Mesenchymal stem cell (in vitro differentiated cells and primary cell): Measurements from ENCODE around the gene CTSH.

Experiments used
- DNase-seq: peaks from one replicate; pipeline ENCODE4 v3.0.0-alpha.2; 2013
- H2AFZ ChIP-seq: one replicate; pipeline ENCODE4 v1.6.1; 2013; ENCODE audit warnings: low read depth, mild to moderate bottlenecking, control low read depth, inconsistent platforms, low read length, moderate library complexity
- H2AK5ac ChIP-seq: 2 replicates; pipeline ENCODE4 v1.6.1; 2013; ENCODE audit warnings: low read length, moderate library complexity, mild to moderate bottlenecking, inconsistent platforms; ENCODE audit not compliant: severe bottlenecking
- H2BK120ac ChIP-seq: one replicate; pipeline ENCODE4 v1.6.1; 2013; ENCODE audit warnings: low read depth, mild to moderate bottlenecking, inconsistent platforms, low read length, moderate library complexity
- H2BK12ac ChIP-seq, 2 experiments: one replicate each; pipeline ENCODE4 v1.6.1; 2013; ENCODE audit warnings: inconsistent platforms in 2 of 2, low read length in 2 of 2, mild to moderate bottlenecking in 2 of 2, moderate library complexity in 2 of 2, control low read depth in 1 of 2
- H2BK15ac ChIP-seq: one replicate; pipeline ENCODE4 v1.6.1; 2013; ENCODE audit warnings: mild to moderate bottlenecking, low read depth, inconsistent platforms; ENCODE audit not compliant: poor library complexity, severe bottlenecking
- H2BK5ac ChIP-seq: 2 replicates; pipeline ENCODE4 v1.6.1; 2013; ENCODE audit warnings: low read depth, mild to moderate bottlenecking, low read length, control low read depth, inconsistent platforms; ENCODE audit not compliant: poor library complexity, severe bottlenecking
- H3K14ac ChIP-seq, 2 experiments: one replicate each; pipeline ENCODE4 v1.6.1; 2013; ENCODE audit warnings: inconsistent platforms in 2 of 2, low read length in 2 of 2, control low read depth in 1 of 2, mild to moderate bottlenecking in 1 of 2, moderate library complexity in 1 of 2
- H3K18ac ChIP-seq, 2 experiments: one replicate each; pipeline ENCODE4 v1.6.1; 2013; ENCODE audit warnings: inconsistent platforms in 2 of 2, low read length in 2 of 2, control low read depth in 1 of 2, low read depth in 1 of 2, mild to moderate bottlenecking in 1 of 2
- H3K23ac ChIP-seq, 2 experiments: one replicate each; pipeline ENCODE4 v1.6.1; 2013; ENCODE audit warnings: inconsistent platforms in 2 of 2, low read length in 2 of 2, mild to moderate bottlenecking in 2 of 2, moderate library complexity in 2 of 2, control low read depth in 1 of 2
- H3K27ac ChIP-seq: 2 replicates; pipeline ENCODE4 v1.5.1; 2013; ENCODE audit warnings: mild to moderate bottlenecking, moderate library complexity, low read length, control low read depth, inconsistent platforms; ENCODE audit not compliant: poor library complexity, severe bottlenecking
- H3K27me3 ChIP-seq, 2 experiments: 2 replicates each; pipeline versions ENCODE4 v1.6.1 to v1.7.0; 2013; ENCODE audit warnings: low read length in 2 of 2, mild to moderate bottlenecking in 2 of 2, moderate library complexity in 2 of 2, control low read depth in 1 of 2, inconsistent platforms in 1 of 2; ENCODE audit not compliant: control insufficient read depth in 1 of 2, insufficient read depth in 1 of 2
- H3K36me3 ChIP-seq, 2 experiments: 2 replicates each; pipeline versions ENCODE4 v1.6.1 to v1.7.0; 2013; ENCODE audit warnings: low read length in 2 of 2, control low read depth in 1 of 2, inconsistent platforms in 1 of 2, low read depth in 1 of 2, mild to moderate bottlenecking in 1 of 2; ENCODE audit not compliant: insufficient read depth in 2 of 2, control insufficient read depth in 1 of 2
- H3K4ac ChIP-seq, 2 experiments: one replicate each; pipeline ENCODE4 v1.6.1; 2013; ENCODE audit warnings: inconsistent platforms in 2 of 2, low read length in 2 of 2, mild to moderate bottlenecking in 2 of 2, moderate library complexity in 2 of 2, control low read depth in 1 of 2, low read depth in 1 of 2
- H3K4me1 ChIP-seq: 2 replicates; pipeline ENCODE4 v1.6.1; 2013; ENCODE audit warnings: low read depth, low read length, control low read depth; ENCODE audit not compliant: control insufficient read depth, insufficient read depth
- H3K4me2 ChIP-seq: 2 replicates; pipeline ENCODE4 v1.6.1; 2013; ENCODE audit warnings: low read length, mild to moderate bottlenecking, inconsistent platforms; ENCODE audit not compliant: poor library complexity, severe bottlenecking
- H3K4me3 ChIP-seq, 2 experiments: 2 replicates each; pipeline versions ENCODE4 v1.5.1 to v1.7.0; 2013; ENCODE audit warnings: low read length in 2 of 2, mild to moderate bottlenecking in 2 of 2, control low read depth in 1 of 2, low read depth in 1 of 2; ENCODE audit not compliant: insufficient read depth in 1 of 2
- H3K79me1 ChIP-seq: replicated peaks from 2 replicates; pipeline ENCODE4 v1.6.1; 2013; ENCODE audit warnings: mild to moderate bottlenecking, control low read depth, low read length, inconsistent platforms; ENCODE audit not compliant: poor library complexity, severe bottlenecking
- H3K9ac ChIP-seq: 2 replicates; pipeline ENCODE4 v1.7.0; 2013; ENCODE audit warnings: mild to moderate bottlenecking, low read length, moderate library complexity
- H3K9me3 ChIP-seq: 2 replicates; pipeline ENCODE4 v1.7.0; 2013; ENCODE audit warnings: mild to moderate bottlenecking, low read length; ENCODE audit not compliant: control insufficient read depth
- H4K8ac ChIP-seq: one replicate; pipeline ENCODE4 v1.6.1; 2013; ENCODE audit warnings: inconsistent platforms, mild to moderate bottlenecking, low read length, moderate library complexity
- H4K91ac ChIP-seq: one replicate; pipeline ENCODE4 v1.6.1; 2013; ENCODE audit warnings: mild to moderate bottlenecking, low read length, inconsistent platforms
- WGBS: methylation state at CpG from one replicate; pipeline ENCODE4 v1.1.7; 2013; ENCODE audit warnings: mixed read lengths; 5-methylcytosine and 5-hydroxymethylcytosine counted together

The CTSH gene

DNA sequence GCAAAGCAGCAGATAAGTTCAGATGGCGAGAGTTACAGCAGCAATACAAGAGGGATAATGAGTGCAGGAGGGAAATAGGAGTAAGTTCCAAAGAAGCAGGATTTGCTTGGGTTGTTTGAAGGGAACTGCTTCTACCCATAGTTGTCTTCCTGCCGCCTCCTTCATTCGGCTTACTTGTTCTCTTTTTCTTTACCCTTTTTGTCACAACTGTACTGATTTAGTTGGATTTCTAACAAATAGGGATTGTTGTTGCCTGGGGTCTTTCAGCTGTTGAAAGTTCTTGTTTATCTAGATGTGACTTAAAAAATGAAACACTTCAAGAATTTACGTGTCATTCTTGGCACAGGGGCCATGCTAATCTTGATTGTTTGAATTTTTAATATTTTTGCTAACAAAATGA lies 46.3 kb downstream of the CTSH start:
- Histone ChIP-seq H3K4me2 (no peak overlapping the region), H3K4me1 (no peaks in the 10 kb centered on the region), H3K14ac (no peak overlapping the region), H2BK15ac (no peak overlapping the region), H3K9me3 (no peaks in the 10 kb centered on the region), H3K4ac (no peak overlapping the region), H3K9ac (no peak overlapping the region), H4K91ac (no peak overlapping the region), H3K23ac (no peak overlapping the region), H2BK5ac (no peak overlapping the region), H3K18ac (no peak overlapping the region), H3K27me3 (no peaks in the 10 kb centered on the region), H3K27ac (no peak overlapping the region), H3K4me3 (no peak overlapping the region), H2BK120ac (no peak overlapping the region), H3K79me1 (peaks cover 10% of the 10 kb centered on the region), H3K36me3 (peaks cover 50 to 96% of the 10 kb centered on the region in 2 experiments), H2BK12ac (no peak overlapping the region), H2AK5ac (no peak overlapping the region), H2AFZ (no peak overlapping the region), H4K8ac (no peak overlapping the region)
- WGBS = 97% methylated on average over 4 of the region's 4 CpGs
- no peak for DNase-seq

DNA sequence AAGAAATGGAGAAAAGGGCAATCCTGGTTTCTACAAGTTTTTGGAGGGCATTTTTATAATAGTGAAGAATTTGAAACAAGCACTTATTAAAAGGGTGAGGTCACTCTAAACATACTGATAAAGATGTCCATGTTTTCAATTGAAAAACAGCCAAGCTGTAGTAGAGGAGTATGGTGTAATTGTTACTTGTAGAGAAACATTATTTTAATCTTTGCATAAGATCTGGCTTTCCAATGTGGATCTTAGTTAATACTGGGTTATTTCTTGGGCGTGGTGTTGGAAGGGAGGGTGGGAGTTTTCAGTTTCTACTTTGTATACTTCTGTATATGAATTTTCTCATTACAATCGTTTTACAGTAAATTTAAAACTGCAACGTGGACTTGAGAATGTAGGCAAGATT lies 49.4 kb downstream of the CTSH start:
- Histone ChIP-seq H4K8ac (no peak overlapping the region), H3K4me2 (no peak overlapping the region), H2BK12ac (no peak overlapping the region), H3K27ac (no peak overlapping the region), H4K91ac (no peak overlapping the region), H3K27me3 (no peaks in the 10 kb centered on the region), H3K79me1 (peaks cover 5% of the 10 kb centered on the region), H3K4me3 (no peak overlapping the region), H2BK5ac (no peak overlapping the region), H3K14ac (no peak overlapping the region), H3K36me3 (peaks cover 30 to 98% of the 10 kb centered on the region in 2 experiments), H3K9me3 (no peaks in the 10 kb centered on the region), H2BK15ac (no peak overlapping the region), H3K4ac (no peak overlapping the region), H2AK5ac (no peak overlapping the region), H3K18ac (no peak overlapping the region), H3K4me1 (no peaks in the 10 kb centered on the region), H3K23ac (no peak overlapping the region), H2AFZ (no peak overlapping the region), H3K9ac (no peak overlapping the region), H2BK120ac (no peak overlapping the region)
- no CpG with 5 or more reads among the region's 3 CpGs for WGBS
- no peak for DNase-seq

DNA sequence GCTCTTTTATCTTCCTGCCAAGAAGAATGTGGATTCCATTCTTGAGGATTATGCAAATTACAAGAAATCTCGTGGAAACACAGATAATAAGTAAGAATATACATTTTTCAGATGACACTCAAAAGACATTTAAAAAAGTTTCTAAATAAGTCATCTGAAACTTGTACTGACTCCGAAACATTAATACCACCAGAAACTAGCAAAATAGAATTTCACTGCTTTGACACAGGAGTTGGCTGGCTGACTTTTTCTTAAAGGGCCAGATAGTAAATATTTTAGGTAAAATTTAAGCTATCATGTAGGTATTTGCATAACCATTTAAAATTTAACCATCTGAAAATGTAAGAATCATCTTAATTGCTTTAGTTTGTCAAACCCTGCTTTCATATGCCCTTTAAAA lies 51.3 kb downstream of the CTSH start:
- Histone ChIP-seq H4K91ac (no peak overlapping the region), H3K79me1 (peaks cover 3% of the 10 kb centered on the region), H3K4ac (no peak overlapping the region), H2AFZ (no peak overlapping the region), H2BK120ac (no peak overlapping the region), H2BK12ac (no peak overlapping the region), H4K8ac (no peak overlapping the region), H2BK15ac (no peak overlapping the region), H3K18ac (no peak overlapping the region), H3K14ac (no peak overlapping the region), H3K4me1 (no peaks in the 10 kb centered on the region), H3K27ac (no peak overlapping the region), H3K36me3 (peaks cover 23 to 98% of the 10 kb centered on the region in 2 experiments), H3K4me3 (no peak overlapping the region), H3K9me3 (no peaks in the 10 kb centered on the region), H3K4me2 (no peak overlapping the region), H3K23ac (no peak overlapping the region), H2BK5ac (no peak overlapping the region), H3K27me3 (no peaks in the 10 kb centered on the region), H3K9ac (no peak overlapping the region), H2AK5ac (no peak overlapping the region)
- WGBS = no CpG with 5 or more reads among the region's 2 CpGs
- no peak for DNase-seq

DNA sequence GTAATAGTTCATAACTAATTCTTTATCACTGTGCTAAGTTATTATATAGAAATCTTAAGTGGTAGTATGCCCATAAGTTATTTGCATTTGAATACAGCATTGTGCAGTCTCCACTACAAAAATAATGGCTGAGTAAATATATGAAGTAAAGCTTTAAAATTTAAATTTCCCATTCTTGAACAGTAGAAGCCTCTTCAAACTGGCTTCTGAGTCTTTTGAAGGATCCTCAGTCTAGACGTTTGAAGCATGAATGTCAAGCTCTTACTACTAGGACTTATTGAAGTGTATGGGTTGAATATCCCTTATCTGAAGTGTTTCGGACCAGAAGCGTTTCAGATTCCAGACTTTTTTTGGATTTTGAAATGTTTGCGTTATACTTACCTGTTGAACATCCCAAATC lies 55.8 kb downstream of the CTSH start:
- H3K9ac ChIP-seq = no peak overlapping the region
- H2BK5ac ChIP-seq = no peak overlapping the region
- WGBS = 94% methylated on average over 3 of the region's 4 CpGs
- no peaks in the 10 kb centered on the region for H3K79me1 ChIP-seq
- no peak overlapping the region for H4K91ac ChIP-seq
- no peak overlapping the region for H3K4me3 ChIP-seq
- H3K23ac ChIP-seq = no peak overlapping the region
- no peak overlapping the region for H2AK5ac ChIP-seq
- no peak overlapping the region for H3K14ac ChIP-seq
- H3K36me3 ChIP-seq = peaks cover 22 to 97% of the 10 kb centered on the region in 2 experiments
- no peak overlapping the region for H2BK120ac ChIP-seq
- no peaks in the 10 kb centered on the region for H3K9me3 ChIP-seq
- H2BK15ac ChIP-seq = no peak overlapping the region
- H2BK12ac ChIP-seq = no peak overlapping the region
- H3K4me1 ChIP-seq = peaks cover 2% of the 10 kb centered on the region
- H2AFZ ChIP-seq = no peak overlapping the region
- H3K4me2 ChIP-seq = no peak overlapping the region
- no peak for DNase-seq
- H3K18ac ChIP-seq = no peak overlapping the region
- H3K27me3 ChIP-seq = no peaks in the 10 kb centered on the region
- H4K8ac ChIP-seq = no peak overlapping the region
- H3K4ac ChIP-seq = no peak overlapping the region
- no peak overlapping the region for H3K27ac ChIP-seq
